ENCODE measurements around the gene LRP5.

GRCh38 chr11:68275721-68276507, 36.5 kb upstream of the LRP5 start:
- TF ChIP-seq CTCF (IDR thresholded peaks at IDR 0.05 in 8 of 11, conservative IDR thresholded peaks at IDR 0.05 in 3 of 11) (no peak), POLR2A (IDR thresholded peaks at IDR 0.05) (no peak)
